ENCODE data around the gene NEO1.

DNA sequence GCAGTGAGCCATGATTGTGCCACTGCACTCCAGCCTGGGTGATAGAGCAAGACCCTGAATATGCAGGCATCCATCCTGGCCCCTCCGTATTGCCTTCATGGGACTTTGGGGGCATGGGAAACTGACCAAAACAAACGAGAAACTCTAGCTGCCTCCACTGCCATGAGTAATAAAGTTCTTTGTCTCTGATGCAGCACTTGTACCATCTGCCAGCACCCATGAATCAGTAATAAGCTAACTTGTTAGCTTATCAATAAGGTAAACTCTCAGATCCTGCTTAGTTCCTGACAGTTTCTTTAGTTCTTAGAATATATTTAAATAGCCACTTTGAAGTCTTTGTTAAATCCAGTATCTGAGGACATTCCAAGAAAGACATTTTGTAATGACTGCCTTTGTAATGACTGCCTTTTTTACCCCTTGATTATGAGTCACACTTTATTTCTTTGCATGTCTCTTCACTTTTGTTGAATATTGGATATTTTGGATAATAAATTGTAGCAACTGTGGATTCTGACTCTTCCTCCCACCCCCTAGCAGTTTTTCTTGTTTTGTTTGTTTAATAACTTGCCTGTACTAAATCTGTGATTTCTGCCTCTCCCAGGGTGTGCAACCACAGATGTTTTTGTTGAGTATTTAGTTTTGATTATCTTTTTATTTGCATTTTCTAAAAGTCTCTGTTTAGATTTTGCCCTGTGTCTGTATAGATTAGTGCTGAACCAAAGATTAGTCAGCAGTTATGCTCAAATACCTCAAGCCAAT, 179.6 kb downstream of the NEO1 start:
- TF ChIP-seq, protein P1, sequence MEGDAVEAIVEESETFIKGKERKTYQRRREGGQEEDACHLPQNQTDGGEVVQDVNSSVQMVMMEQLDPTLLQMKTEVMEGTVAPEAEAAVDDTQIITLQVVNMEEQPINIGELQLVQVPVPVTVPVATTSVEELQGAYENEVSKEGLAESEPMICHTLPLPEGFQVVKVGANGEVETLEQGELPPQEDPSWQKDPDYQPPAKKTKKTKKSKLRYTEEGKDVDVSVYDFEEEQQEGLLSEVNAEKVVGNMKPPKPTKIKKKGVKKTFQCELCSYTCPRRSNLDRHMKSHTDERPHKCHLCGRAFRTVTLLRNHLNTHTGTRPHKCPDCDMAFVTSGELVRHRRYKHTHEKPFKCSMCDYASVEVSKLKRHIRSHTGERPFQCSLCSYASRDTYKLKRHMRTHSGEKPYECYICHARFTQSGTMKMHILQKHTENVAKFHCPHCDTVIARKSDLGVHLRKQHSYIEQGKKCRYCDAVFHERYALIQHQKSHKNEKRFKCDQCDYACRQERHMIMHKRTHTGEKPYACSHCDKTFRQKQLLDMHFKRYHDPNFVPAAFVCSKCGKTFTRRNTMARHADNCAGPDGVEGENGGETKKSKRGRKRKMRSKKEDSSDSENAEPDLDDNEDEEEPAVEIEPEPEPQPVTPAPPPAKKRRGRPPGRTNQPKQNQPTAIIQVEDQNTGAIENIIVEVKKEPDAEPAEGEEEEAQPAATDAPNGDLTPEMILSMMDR (IDR thresholded peaks at IDR 0.05): no peak
- no peak for TF ChIP-seq POLR2A (IDR thresholded peaks at IDR 0.05)
